NCI-H1930 (cell line): ENCODE results near the gene TOR1AIP1.
"Not testable (repeated sequence)": the region's sequence is repeated elsewhere in the genome, so short reads cannot be mapped to it uniquely, and the experiment has no call there.

ENCODE experiments used
- DNase-seq, 2 experiments: peaks; one replicate each; lab custom pipeline; 2025; lab: John Stamatoyannopoulos, UW

TOR1AIP1 gene, protein sequence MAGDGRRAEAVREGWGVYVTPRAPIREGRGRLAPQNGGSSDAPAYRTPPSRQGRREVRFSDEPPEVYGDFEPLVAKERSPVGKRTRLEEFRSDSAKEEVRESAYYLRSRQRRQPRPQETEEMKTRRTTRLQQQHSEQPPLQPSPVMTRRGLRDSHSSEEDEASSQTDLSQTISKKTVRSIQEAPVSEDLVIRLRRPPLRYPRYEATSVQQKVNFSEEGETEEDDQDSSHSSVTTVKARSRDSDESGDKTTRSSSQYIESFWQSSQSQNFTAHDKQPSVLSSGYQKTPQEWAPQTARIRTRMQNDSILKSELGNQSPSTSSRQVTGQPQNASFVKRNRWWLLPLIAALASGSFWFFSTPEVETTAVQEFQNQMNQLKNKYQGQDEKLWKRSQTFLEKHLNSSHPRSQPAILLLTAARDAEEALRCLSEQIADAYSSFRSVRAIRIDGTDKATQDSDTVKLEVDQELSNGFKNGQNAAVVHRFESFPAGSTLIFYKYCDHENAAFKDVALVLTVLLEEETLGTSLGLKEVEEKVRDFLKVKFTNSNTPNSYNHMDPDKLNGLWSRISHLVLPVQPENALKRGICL

DNA sequence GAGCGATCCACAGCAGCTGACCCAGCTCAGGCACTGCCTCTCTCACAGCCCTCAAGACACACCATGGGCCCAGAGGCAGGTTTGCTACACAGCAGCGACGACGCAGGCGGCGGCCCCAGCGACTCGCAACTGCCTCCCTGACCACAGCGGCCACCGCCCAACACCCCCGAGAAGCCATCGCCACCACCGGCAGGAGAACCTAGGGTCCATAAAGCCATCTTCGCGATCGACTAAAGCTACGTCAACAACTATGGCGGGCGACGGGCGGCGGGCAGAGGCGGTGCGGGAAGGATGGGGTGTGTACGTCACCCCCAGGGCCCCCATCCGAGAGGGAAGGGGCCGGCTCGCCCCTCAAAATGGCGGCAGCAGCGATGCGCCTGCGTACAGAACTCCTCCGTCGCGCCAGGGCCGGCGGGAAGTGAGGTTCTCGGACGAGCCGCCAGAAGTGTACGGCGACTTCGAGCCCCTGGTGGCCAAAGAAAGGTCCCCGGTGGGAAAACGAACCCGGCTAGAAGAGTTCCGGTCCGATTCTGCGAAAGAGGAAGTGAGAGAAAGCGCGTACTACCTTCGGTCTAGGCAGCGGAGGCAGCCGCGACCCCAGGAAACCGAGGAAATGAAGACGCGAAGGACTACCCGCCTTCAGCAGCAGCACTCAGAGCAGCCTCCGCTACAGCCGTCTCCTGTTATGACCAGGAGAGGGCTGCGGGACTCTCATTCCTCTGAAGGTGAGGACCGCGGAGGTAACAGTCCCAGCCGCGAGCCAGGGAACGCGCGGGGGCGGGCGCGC, at the start of gene TOR1AIP1:
TSS of gene TOR1AIP1 (plus strand) at position 33 of the 787 bp plus-strand sequence. CDS start at position 251, 218 bp downstream.
- DNase-seq = peak; percentile 94 to 98

DNA sequence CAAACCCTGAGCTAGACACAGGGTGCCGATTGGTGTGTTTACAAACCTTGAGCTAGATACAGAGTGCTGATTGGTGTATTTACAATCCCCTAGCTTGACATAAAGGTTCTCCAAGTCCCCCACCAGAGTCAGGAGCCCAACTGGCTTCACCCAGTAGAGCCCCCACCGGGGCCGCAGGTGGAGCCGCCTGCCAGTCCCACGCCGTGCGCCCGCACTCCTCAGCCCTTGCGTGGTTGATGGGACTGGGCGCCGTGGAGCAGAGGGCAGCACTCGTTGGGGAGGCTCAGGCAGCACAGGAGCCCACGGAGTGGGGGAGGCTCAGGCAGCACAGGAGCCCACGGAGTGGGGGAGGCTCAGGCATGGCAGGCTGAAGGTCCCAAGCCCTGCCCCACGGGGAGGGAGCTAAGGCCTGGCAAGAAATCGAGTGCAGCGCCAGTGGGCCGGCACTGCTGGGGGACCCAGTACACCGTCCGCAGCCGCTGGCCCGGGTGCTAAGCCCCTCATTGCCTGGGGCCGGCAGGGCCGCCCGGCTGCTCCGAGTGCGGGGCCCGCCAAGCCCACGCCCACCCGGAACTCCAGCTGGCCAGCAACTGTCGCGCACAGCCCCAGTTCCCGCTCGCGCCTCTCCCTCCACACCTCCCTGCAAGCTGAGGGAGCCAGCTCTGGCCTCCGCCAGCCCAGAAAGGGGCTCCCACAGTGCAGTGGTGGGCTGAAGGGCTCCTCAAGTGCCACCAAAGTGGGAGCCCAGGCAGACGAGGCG, 45.2 kb upstream of the TOR1AIP1 start:
- DNase-seq = not testable (repeated sequence)

DNA sequence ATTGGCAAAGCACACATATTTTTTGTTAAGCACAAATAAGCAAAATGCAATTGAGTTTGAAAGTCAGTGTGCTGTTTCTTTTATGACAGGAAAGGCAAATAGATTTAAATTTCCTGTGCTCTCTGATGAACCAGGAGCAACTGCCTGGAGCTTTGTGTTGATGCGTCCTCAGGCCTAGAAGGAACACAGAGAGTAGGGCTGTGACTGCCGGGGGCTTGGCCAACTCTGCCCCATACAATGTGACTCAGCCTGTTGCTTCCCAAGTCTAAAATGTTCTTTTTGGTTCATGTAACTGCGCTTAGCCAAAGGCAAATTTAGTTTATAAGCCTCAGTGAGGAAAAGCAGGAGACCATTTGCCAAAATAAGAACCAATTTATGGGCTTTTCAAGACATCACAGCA, 42.0 kb upstream of the TOR1AIP1 start:
- no peak for DNase-seq

DNA sequence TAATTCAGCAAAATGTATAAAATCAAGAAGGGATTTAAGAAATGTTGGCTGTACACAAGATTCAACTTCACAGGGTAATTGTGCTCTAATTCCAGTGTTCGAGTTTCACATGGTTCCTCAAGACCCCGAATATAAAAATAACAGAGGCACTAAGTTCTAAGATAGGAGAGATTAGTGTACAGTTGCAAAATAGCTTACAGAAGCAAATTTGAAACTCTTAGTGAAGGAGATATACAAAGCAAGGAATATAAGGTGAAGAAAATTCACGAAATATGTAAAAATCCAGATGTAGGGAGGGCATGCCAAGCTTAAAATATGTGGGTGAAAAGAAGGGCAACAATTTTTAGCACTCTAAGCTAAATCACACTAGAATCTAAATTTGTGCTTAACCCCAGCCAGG, 33.9 kb upstream of the TOR1AIP1 start:
- DNase-seq = no peak

DNA sequence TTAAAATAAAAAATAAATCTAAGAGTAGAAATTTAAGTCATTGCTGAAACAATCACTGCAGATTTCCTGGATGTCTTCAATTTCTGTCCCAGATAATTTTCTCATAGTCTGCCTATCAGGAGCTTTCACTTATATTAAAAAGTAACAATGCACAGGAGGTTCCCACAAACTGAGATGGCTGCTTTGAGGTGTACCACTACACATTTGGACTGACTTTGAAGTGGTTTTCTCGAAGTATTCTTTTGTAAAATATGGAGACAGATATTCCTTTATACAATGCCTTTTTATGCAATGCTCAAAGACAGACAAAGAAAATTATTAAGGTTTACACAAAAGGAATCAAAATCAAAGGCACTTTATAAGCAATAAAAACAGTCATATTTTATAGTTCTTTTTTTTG, 29.0 kb upstream of the TOR1AIP1 start:
- DNase-seq = no peak

DNA sequence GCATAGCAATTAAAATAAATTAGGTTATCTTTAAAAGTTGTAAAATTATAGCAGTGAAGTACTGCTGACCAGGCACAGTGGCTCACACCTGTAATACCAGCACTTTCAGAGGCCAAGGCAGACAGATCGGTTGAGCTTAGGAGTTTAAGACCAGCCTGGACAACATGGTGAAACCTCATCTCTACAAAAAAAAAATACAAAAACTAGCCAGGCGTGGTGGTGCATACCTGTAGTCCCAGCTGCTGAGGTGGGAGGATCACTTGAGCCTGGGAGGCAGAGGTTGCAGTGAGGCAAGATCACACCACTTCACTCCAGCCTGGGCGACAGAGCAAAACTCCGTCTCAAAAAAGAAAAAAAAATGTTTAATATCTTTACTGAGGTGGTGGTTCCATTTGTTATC, 26.3 kb upstream of the TOR1AIP1 start:
- DNase-seq = not testable (repeated sequence)

DNA sequence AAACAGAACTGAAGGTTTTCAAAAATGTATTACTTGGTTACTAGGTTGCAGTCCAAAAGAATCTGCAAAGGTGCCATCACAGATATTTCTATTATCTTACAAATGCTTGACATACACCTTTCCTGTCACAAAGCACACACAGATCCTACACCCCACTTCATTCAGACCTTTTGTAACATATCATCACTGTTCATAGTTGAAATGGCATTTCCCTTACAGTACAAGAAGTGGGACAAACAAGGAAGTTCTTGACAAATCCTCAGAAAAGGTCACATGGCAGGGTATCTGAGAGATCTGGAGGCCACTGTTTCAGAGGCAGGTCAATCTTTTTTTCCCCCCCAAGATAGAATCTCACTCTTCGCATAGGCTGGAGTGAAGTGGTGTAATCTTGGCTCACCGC, 25.8 kb upstream of the TOR1AIP1 start:
- DNase-seq = no peak

DNA sequence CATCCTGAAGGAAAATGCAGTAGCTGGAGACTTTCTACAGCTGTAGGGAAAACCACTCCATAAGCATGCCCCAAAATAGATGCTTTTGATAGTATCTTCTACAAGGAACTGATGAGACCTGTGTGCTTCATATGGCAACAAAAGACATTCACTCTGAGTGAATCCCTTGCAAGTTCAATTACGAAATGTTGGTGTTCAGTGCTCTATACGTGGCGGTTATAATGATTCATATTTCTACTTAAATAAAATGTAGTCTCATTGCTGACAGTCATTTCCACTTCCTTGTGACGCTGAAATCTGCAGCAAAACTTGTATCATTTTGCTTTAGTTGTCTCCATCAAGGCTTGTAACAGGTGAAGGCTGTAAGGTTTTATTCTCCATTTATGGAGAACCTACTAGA, 25.1 kb upstream of the TOR1AIP1 start:
- no peak for DNase-seq

DNA sequence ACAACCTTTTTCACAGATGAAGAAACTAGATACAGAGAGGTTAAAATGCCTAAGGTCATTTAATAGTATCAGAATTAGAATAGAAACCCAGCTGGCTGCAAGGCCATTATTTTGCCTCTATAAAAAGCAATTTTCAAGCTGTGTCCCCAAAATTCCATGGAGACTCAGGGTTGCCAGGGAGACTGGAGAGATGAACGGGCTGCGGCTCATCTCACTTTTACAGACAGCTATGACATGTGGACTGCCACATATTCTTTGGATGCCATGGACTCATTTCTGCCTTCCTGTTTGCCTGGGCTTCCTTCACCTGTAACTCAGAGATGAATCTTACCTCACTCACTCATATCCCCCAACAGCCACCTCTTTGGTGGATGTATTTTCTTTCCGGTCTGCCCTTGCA, 21.4 kb upstream of the TOR1AIP1 start:
- no peak for DNase-seq

DNA sequence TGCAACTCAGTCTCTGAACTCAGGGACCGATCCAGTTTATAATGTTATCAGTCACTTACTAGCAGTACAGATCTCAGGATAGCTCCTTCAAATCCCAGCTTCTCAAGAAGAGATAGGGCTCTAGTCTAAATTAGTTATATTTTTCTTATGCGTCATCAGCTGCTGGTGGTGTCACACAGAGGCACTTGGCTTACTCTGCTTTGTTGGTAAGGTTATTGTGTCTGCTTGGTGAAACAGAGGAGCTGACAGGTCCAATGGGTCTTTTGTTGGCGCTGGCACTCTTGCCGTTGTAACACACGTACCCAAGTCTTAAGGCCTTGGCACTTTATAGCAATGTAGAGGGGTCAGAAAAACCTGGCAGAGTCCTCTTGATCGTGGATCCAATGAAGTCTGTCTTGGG, 16.7 kb upstream of the TOR1AIP1 start:
- no peak for DNase-seq

DNA sequence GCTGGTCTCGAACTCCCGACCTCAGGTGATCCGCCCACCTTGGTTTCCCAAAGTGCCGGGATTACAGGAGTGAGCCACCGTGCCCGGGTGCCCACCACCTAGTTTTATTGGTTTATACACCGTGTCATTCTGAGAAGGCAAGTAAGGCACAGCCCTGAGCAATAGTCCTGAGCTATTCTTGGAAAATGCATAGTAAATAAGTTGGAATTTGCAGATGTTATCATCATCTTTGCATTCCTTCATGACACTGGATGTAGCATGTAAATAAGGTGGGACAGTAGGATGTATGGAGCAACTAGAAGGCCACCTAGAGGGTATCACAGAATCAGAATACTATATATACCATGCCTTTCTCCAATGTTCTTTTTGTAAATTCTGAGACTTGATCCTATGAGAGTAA, 15.5 kb upstream of the TOR1AIP1 start:
- no peak for DNase-seq

DNA sequence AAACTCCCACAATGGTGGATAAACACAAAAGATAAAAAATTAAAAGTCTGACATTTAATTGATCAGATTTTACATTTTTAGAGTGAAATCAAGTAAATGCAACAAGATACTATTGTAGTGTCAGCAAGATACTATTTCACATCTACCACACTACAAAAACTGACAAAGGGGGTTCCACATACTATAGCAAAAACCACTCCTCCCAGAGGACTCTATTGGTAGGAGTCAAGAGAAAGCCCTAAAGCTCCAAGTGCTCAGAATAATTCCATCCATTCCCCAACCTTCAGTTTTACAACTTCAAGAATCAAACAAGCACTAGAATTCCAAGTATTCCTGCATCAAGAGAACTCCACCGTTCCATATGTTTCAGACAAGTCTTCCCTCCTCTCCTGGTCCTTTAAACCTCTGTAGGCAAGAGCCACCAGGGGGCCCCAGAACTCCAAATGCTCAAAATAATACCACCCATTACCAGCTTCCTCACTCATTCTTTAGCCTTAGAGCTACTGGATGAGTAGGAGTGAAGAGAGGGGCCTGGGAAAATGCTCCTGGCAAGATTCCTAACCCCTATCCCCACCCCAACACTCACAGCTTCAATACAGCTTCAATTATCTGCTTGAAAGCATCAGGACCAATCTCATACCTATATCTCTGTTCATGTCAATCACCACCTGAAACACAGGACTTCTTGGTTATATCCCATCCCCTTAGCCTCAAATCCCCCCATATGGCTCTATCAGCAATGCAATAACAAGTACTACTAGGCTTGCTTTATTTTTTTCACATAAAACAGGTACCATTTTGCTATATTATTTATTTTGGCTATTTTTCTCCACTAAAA, 14.4 kb upstream of the TOR1AIP1 start:
- DNase-seq = peak in 1 of 2 experiments; percentile 19

DNA sequence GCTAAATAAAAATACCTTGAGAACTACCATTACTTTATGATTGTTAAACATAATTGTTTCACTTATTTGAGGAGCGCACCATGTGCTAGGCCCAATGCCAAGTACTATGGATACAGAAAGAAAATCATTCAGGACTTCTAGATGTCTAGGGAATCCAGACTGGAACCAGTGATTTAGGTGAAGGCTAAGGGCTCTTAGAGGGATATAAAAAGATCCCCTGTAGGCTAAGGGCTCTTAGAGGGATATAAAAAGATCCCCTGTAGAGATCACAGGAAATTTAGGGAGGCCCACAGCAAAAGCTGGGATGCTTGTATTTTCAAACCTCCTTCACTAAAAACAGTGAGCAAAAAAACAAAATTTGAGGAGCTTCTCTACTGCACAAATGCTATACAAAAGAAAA, 11.2 kb upstream of the TOR1AIP1 start:
- no peak for DNase-seq

DNA sequence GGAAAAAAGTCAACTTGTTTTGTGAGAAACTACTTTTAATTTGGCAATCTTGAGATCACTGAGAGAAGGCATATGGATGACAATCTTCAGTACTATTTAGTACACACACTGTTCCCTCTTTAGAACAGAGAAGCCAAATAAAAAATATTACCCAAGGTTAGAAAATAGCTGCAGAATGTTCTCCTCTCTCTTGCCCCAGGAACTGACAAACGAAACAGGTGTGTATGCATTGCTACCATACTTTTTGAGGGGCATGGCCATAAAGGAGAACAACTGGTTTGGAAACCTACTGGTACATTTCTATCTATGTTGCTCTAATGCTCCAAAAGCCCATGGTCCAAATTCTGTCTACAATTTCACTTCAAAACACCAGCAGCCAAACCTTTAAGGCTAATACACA, 10.1 kb upstream of the TOR1AIP1 start:
- DNase-seq = no peak

DNA sequence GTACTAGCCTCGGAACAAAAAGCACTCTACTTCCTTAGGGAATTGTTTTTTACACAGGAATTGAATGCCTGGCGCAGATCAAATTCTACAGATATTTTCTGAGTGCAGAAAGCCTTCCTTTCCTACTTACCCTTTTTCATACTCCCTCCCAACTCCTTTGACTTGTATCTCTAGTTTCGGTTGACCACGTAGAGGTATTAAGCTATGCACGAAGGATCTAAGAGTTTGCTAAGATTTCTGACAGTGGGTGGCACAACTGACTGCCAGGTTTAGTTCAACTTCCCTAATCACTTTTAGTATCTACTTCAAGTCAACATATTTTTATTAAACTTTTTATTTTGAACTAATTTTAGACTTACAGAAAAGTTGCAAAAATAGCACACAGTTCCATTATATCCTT, 9.5 kb upstream of the TOR1AIP1 start:
- DNase-seq = no peak

DNA sequence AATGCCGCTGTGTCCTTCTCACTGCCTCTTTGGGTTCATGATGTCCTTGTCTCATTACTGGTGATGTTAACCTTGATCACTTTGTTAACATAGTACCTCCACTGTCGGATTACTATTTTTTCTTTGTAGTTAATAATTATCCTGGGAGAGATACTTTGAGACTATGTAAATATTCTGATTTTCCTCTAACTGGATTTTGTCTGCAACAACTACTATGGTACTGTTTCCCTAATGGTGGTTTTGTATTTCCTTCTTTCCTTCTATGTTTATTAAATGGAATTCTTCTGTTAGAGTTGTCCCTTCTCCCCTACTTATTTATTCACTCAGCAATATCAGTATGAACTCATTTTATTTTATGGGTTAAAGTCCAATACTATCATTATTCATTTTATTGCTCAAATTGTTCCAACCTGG, 8.6 kb upstream of the TOR1AIP1 start:
- DNase-seq = no peak

DNA sequence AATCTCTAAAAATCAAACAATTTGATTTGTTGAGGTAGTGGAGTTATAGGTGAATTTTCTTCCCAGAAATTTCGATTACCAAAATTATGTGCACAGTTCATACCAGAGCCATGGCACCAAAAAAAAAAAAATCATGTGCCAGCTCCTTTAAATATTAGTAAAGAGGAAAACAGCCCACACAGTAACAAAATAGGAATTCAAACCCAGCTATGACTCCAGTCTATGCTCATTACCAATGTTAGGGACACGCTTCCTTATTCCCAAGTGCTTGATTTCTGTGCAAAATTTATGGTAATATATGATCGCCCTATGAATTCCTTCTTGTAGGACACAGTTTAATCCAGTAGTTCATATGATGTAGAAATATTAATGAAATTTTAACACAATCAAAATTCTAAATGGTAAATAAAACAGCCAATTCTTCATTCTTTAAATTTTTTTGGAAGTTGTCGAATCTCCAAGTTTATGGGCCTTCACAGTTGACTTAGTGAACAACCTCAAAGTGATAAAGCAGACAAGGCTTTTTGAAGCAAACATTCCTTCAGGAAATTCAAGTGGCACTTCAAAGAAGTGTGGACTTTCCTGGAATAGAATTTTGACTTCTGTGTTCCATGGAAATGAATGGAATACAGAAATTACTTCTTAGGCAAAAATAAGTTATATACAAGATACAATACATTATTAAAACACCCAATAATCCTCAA, 6.3 kb upstream of the TOR1AIP1 start:
- DNase-seq = no peak

DNA sequence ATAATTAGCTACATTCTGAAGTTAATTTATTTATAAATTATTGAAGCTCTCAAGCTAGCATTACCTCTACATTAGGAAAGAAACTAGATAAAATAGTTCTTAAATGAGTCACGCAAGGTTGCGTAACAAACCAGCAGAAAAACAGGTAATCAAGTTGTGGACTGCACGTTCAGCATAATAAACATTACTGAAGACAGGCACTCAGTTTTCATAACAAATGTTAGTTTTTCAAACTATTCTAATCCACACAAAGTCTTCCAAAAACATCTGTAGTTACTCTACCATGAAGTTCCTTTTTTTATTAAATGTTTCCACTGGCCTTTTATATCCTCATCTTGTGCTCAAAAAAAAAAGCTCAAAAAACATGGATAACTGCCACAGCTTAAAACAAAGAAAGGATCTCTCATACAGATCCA, 5.8 kb upstream of the TOR1AIP1 start:
- no peak for DNase-seq

DNA sequence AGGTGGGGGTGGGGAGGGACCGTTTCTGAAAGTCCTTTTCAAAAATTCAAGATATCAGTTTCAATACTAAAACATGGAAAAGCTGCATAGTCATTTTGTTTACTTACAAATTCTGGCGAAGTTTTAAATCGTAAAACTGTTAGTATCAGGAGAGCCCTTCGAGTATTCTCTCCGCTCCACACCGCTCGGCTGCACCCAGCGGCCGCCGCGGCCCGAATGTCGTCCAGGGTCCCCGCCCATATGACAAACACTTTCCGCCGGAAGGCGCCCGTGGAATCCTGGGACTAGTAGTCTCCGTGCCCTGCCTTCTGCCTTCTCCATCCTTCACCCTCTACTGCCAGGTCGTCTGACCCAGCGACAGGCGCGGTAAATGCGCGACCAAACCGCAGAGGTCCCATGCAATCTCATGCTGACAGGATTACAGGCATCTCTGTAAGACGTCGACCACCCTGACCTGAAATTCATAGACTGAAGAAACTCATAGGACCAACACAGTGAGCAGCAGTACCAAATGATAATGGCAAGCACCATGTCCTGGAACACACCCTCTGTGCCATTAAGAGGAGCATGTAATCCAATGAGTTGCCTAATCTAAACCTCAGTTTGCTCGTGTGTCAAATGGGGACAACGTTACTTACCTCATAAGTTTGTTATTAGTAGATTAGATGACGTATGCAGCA, 4.4 kb upstream of the TOR1AIP1 start, which contains the start of gene TOR1AIP2:
TSS of gene TOR1AIP2 (minus strand) at position 218 of the 680 bp plus-strand sequence. CDS start 25,138 bp downstream, outside the sequence.
- DNase-seq = peak; percentile 79 to 84

DNA sequence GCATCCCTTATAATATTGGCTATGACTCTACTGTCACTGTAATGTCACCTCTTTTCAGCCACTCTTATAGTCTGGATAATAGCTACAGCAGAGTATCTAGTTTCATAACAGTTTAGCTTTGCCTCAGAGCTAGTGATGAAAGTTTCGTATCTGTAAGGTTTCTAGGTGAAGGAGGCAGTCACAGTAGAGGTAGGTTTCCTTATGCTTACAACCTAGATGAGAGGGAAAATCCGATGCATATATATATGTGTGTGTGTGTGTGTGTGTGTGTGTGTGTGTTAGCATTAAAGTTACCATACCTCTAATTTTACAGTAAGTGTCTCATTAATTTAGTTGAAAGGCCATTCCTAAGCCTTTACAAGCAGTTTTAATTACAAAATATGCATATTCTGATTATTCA, 2.3 kb upstream of the TOR1AIP1 start:
- no peak for DNase-seq
